ENCODE data around the gene LBH.

The LBH gene

DNA sequence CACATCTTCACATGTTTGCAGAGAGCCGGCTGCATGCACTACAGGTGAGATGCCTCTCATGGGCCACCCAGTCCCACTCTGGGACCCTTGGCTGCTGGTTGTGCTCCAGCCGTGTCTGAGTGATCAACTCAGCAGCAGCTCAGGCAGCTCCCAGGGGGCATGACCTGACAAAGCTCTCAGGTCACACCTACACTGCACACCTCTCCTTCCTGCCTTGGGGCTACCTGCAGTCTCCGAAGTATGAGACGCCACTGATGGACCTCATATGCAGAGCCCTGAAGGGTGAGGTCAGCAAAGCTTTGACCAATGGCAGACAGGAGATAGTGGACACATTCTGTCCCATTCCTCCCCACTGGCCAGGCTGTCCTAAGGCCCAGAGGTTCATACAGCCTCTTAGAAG is 51.4 kb downstream of the LBH start:
- Histone ChIP-seq H3K27ac (ENCODE audit: low read depth, low read length) (no peak overlapping the region), H3K9ac (ENCODE audit: low read length) (no peak overlapping the region), H3K36me3 (ENCODE audit: insufficient read depth, low read length) (no peaks in the 10 kb centered on the region), H3K27me3 (ENCODE audit: control insufficient read depth in 1 of 2, insufficient read depth in 2 of 2, low read length in 2 of 2) (no peaks in the 10 kb centered on the region), H3K9me3 (ENCODE audit: low read length) (no peaks in the 10 kb centered on the region), H3K4me3 (ENCODE audit: low read depth in 1 of 2, low read length in 2 of 2) (no peak overlapping the region), H3K4me1 (ENCODE audit: insufficient read depth, low read length) (no peaks in the 10 kb centered on the region)

DNA sequence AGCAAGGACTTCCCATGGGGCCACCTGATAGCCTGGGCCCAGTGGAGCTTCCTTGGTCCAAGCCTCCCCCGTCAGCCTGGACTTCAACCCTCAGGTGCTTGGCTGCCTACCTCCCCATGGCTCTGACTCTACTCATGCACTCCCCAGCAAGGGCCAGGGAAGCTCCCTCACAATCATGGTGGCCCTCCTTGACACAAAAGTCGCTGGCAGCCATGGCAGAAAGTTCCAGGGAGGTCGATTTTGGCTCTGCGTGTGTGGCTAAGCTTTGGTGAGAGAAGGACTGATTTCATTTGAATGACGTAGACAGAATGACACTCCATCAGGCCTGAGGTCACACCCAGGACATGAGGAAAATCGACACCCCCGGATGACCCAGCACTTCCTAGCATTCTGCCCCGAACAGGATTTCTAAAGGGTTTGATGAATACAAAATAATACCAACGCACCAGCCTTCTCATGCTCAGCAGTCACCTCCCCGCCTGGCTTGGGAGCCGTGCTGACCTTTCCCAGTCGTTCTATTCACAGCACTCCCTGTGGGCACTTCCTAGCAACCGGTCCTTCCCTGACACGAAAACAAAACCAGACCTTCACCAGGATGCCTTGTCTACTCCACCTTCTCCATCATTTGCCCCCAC is 52.7 kb downstream of the LBH start:
- no peak overlapping the region for H3K4me3 ChIP-seq (ENCODE audit: low read depth in 1 of 2, low read length in 2 of 2)
- H3K4me1 ChIP-seq (ENCODE audit: insufficient read depth, low read length): no peaks in the 10 kb centered on the region
- H3K9me3 ChIP-seq (ENCODE audit: low read length): no peaks in the 10 kb centered on the region
- no peak overlapping the region for H3K9ac ChIP-seq (ENCODE audit: low read length)
- H3K27ac ChIP-seq (ENCODE audit: low read depth, low read length): no peak overlapping the region
- H3K27me3 ChIP-seq (ENCODE audit: control insufficient read depth in 1 of 2, insufficient read depth in 2 of 2, low read length in 2 of 2): no peaks in the 10 kb centered on the region
- no peaks in the 10 kb centered on the region for H3K36me3 ChIP-seq (ENCODE audit: insufficient read depth, low read length)

DNA sequence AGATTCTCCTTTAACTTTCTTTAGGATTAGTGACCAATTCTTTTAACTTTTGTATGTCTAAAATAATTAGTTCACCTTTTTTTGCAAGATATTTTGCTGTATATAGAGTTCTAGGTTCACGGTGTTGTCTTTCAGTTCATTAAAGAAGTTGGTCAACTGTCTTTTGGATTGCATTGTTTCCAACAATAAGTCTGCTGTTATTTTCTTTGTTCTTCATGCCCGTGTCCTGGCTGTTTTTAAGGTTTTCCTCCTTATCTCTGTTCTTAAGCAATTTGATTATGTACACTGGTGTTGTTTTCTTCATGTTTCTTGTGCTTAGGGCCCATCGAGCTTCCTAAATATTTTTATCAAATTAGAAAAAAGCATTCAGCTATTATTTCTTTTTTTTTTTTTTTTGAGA is 54.4 kb downstream of the LBH start:
- H3K9me3 ChIP-seq (ENCODE audit: low read length): no peaks in the 10 kb centered on the region
- no peaks in the 10 kb centered on the region for H3K36me3 ChIP-seq (ENCODE audit: insufficient read depth, low read length)
- H3K9ac ChIP-seq (ENCODE audit: low read length): no peak overlapping the region
- no peaks in the 10 kb centered on the region for H3K4me1 ChIP-seq (ENCODE audit: insufficient read depth, low read length)
- H3K27ac ChIP-seq (ENCODE audit: low read depth, low read length): no peak overlapping the region
- no peak overlapping the region for H3K4me3 ChIP-seq (ENCODE audit: low read depth in 1 of 2, low read length in 2 of 2)
- no peaks in the 10 kb centered on the region for H3K27me3 ChIP-seq (ENCODE audit: control insufficient read depth in 1 of 2, insufficient read depth in 2 of 2, low read length in 2 of 2)

DNA sequence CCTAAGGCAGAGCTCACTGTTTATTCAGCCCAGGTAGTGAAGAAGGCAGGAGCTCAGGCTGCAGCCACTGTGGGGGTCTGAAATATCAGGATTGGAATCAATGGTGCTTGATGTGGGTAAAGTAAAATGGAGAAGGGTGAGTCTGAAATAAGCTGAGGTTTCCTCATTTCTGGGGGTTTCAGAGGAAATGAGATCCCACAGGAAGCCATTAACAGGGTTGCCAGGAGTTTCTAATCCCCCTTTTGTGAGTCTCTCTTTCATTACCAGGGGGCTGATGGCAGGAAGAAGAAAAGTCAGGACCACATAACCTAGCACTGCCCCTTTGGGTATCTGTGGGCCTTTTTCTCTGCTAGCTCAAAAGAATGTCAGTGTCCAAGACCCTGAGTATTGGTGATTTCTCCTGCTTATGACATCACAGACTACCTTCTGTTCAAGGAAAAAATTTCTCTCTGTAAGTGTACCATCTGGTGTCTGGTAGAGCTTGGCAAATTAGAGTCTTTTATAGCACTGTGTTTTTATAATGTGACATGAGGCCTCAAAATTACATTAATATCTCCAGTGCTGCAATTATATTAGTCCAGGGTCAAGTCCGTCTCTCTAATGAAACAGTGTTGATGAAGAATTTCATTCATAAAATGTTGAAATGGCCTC is 56.0 kb downstream of the LBH start:
- Histone ChIP-seq H3K9ac (ENCODE audit: low read length) (no peak overlapping the region), H3K27me3 (ENCODE audit: control insufficient read depth in 1 of 2, insufficient read depth in 2 of 2, low read length in 2 of 2) (no peaks in the 10 kb centered on the region), H3K27ac (ENCODE audit: low read depth, low read length) (no peak overlapping the region), H3K4me1 (ENCODE audit: insufficient read depth, low read length) (no peaks in the 10 kb centered on the region), H3K4me3 (ENCODE audit: low read depth in 1 of 2, low read length in 2 of 2) (no peak overlapping the region), H3K9me3 (ENCODE audit: low read length) (no peaks in the 10 kb centered on the region), H3K36me3 (ENCODE audit: insufficient read depth, low read length) (no peaks in the 10 kb centered on the region)

DNA sequence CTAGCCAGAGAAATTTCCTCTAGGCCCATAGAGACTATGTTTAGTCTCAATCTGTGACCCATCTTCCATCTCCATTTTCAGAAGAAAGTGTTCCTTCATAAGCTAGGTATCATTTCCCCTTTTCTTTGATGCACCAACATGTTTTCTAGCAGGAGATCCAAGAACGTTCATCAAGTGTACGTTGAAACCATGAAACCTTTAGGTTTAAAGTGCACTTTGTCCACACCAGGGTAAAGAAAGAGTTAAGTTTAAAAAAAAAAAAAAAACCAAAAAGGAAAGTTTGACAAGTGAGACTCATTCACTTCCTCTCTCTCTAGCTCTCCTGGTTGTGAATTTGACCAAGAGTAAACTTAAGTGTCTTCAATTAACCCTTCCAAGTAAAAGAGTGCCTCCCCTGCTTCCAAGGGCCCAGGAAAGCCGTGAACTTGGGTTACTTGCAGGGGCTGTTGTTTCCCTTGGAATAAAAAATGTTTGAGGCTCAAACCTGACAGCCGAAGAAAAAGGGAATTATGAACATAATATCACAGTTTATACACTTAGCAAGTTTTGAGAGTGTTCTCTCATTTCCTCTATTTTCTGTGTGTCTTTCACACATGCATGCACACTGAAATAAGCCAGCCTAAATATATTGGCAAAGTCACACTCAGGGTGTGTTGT is 56.7 kb downstream of the LBH start:
- Histone ChIP-seq H3K4me3 (ENCODE audit: low read depth in 1 of 2, low read length in 2 of 2) (no peak overlapping the region), H3K27me3 (ENCODE audit: control insufficient read depth in 1 of 2, insufficient read depth in 2 of 2, low read length in 2 of 2) (no peaks in the 10 kb centered on the region), H3K9ac (ENCODE audit: low read length) (no peak overlapping the region), H3K27ac (ENCODE audit: low read depth, low read length) (no peak overlapping the region), H3K4me1 (ENCODE audit: insufficient read depth, low read length) (no peaks in the 10 kb centered on the region), H3K36me3 (ENCODE audit: insufficient read depth, low read length) (no peaks in the 10 kb centered on the region), H3K9me3 (ENCODE audit: low read length) (no peaks in the 10 kb centered on the region)

DNA sequence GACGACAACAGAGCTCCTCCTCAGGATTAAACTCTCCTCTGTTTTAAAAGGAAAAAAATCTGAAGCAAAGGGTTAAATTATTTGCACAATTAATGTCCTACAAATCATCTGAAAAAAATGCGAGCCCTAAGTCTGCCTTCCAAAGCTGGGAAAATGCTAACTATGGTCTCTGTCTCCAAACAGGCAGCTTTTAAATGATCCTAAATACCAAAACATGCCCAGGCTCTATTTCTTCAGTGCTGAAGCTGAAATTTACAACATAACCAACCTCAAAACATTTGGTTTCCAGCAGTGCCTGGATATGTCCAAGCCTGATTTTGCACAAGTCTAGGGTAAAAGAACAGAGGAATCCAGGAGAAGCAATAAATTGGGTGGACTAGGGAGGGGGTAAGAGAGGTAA is 57.2 kb downstream of the LBH start:
- H3K9ac ChIP-seq (ENCODE audit: low read length): no peak overlapping the region
- H3K4me3 ChIP-seq (ENCODE audit: low read depth in 1 of 2, low read length in 2 of 2): no peak overlapping the region
- peaks cover 6% of the 10 kb centered on the region for H3K4me1 ChIP-seq (ENCODE audit: insufficient read depth, low read length)
- H3K27me3 ChIP-seq (ENCODE audit: control insufficient read depth in 1 of 2, insufficient read depth in 2 of 2, low read length in 2 of 2): no peaks in the 10 kb centered on the region
- no peaks in the 10 kb centered on the region for H3K9me3 ChIP-seq (ENCODE audit: low read length)
- no peak overlapping the region for H3K27ac ChIP-seq (ENCODE audit: low read depth, low read length)
- H3K36me3 ChIP-seq (ENCODE audit: insufficient read depth, low read length): no peaks in the 10 kb centered on the region

DNA sequence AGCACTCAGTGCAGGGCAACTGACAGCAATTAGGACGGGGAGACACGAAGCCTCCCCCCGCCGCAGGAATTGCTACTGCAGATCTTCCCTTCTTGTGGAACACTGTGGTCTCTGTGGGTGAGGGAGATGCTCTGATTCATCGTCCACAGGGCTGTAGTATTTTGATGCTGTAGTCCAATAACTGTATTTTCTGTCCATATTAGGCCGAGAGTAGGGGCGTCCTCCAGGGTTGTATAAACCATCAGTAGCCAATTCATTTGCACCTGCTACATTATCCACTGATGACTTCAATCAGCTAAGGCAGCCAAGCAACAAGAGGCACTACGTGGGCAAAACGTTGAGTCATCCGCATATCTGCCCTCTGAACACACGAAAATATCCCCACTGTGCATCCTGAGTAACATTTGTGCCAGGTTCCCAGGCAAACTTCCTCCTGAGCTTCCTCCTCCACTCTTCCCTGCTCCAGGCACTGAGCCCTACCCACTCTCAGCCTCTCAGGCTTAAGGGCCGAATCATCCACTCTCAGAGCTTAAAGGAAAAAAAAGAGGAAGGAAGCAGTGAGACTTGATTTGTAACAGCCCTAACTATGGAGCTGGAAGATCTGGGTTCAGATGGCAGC is 62.1 kb downstream of the LBH start:
- Histone ChIP-seq H3K9ac (ENCODE audit: low read length) (no peak overlapping the region), H3K4me3 (ENCODE audit: low read depth in 1 of 2, low read length in 2 of 2) (no peak overlapping the region), H3K4me1 (ENCODE audit: insufficient read depth, low read length) (peaks cover 6% of the 10 kb centered on the region), H3K9me3 (ENCODE audit: low read length) (no peaks in the 10 kb centered on the region), H3K27ac (ENCODE audit: low read depth, low read length) (no peak overlapping the region), H3K36me3 (ENCODE audit: insufficient read depth, low read length) (no peaks in the 10 kb centered on the region), H3K27me3 (ENCODE audit: control insufficient read depth in 1 of 2, insufficient read depth in 2 of 2, low read length in 2 of 2) (no peaks in the 10 kb centered on the region)

DNA sequence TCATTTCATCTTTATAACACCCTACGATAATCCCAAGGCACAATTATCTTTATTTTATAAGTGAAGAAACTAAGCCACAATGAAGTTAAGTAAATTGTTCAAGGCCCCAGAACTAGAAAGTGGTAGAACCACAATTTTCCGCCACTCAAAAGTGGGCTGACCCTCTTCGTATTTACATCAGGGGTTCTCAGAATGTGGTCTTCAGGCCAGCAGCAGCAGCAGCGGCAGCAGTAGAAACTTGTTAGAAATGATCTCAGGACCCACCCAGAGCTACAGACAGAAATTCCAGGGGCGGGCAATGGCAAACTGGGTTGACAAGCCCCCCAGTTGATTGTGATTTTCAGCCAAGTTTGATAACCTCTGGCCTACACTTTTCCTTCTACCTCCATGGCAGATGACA is 62.8 kb downstream of the LBH start:
- Histone ChIP-seq H3K27ac (ENCODE audit: low read depth, low read length) (no peak overlapping the region), H3K9me3 (ENCODE audit: low read length) (no peaks in the 10 kb centered on the region), H3K4me1 (ENCODE audit: insufficient read depth, low read length) (peaks cover 6% of the 10 kb centered on the region), H3K36me3 (ENCODE audit: insufficient read depth, low read length) (no peaks in the 10 kb centered on the region), H3K27me3 (ENCODE audit: control insufficient read depth in 1 of 2, insufficient read depth in 2 of 2, low read length in 2 of 2) (no peaks in the 10 kb centered on the region), H3K4me3 (ENCODE audit: low read depth in 1 of 2, low read length in 2 of 2) (no peak overlapping the region), H3K9ac (ENCODE audit: low read length) (no peak overlapping the region)

DNA sequence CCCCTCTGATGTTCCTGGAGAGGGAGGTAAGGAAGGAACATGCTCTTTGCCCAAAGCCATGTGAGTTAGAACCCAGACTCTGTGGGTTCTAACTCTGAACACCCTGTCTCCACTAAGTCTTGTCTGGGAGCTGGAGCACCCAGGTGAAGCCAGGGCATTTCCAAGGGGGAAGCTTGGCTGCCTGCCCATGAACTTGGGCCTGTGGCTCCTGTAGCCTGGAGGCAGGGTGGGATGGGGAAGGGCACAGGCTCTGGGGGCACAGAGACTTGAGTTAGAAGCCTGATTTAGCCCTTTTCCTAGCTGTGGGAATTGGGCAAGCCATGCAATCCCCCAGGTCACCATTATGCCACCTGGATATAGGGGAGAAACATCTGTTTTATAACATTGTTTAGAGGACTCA is 65.2 kb downstream of the LBH start:
- Histone ChIP-seq H3K4me1 (ENCODE audit: insufficient read depth, low read length) (peaks cover 25% of the 10 kb centered on the region), H3K9me3 (ENCODE audit: low read length) (no peaks in the 10 kb centered on the region), H3K27me3 (ENCODE audit: control insufficient read depth in 1 of 2, insufficient read depth in 2 of 2, low read length in 2 of 2) (no peaks in the 10 kb centered on the region), H3K27ac (ENCODE audit: low read depth, low read length) (no peak overlapping the region), H3K9ac (ENCODE audit: low read length) (no peak overlapping the region), H3K4me3 (ENCODE audit: low read depth in 1 of 2, low read length in 2 of 2) (no peak overlapping the region), H3K36me3 (ENCODE audit: insufficient read depth, low read length) (no peaks in the 10 kb centered on the region)

DNA sequence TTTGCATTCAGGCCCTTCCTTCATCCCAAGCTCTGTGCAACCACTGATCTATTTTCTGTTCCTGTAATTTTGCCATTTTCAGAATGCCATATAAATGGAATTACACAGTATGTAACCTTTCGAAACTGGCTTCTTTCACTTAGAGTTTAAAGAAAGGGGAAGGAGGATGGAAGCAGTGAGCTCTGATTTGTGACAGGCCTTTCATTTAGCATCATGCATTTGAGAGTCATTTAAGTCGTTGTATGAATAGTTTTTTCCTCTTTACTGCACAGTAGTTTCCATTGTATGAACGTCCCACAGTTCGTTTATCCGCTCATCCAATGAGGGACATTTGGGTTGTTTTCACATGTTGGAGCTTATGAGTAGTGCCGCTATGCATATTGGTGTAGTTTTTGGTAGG is 67.0 kb downstream of the LBH start:
- H3K9me3 ChIP-seq (ENCODE audit: low read length): no peaks in the 10 kb centered on the region
- no peak overlapping the region for H3K9ac ChIP-seq (ENCODE audit: low read length)
- H3K27me3 ChIP-seq (ENCODE audit: control insufficient read depth in 1 of 2, insufficient read depth in 2 of 2, low read length in 2 of 2): no peaks in the 10 kb centered on the region
- H3K4me1 ChIP-seq (ENCODE audit: insufficient read depth, low read length): peaks cover 26% of the 10 kb centered on the region
- H3K4me3 ChIP-seq (ENCODE audit: low read depth in 1 of 2, low read length in 2 of 2): no peak overlapping the region
- H3K36me3 ChIP-seq (ENCODE audit: insufficient read depth, low read length): no peaks in the 10 kb centered on the region
- no peak overlapping the region for H3K27ac ChIP-seq (ENCODE audit: low read depth, low read length)

DNA sequence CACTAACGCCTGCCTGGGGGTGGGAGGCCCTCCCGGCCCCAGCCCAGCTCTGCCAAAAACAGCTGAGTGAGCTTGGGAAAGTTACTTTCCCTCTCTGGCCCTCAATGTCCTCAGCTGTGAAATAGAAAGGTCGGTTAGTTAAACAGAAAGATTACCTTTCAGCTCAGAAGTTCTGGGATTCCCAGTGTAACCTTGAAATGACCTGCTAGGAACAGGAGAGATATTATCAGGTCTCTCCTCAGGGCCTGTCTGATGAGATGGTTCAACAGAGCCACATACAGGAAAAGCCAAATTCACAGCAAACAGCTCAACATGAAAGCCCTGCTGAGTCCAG is 68.8 kb downstream of the LBH start:
- no peaks in the 10 kb centered on the region for H3K9me3 ChIP-seq (ENCODE audit: low read length)
- peaks cover 23% of the 10 kb centered on the region for H3K4me1 ChIP-seq (ENCODE audit: insufficient read depth, low read length)
- H3K27ac ChIP-seq (ENCODE audit: low read depth, low read length): peak overlapping the region; percentile 45
- no peaks in the 10 kb centered on the region for H3K27me3 ChIP-seq (ENCODE audit: control insufficient read depth in 1 of 2, insufficient read depth in 2 of 2, low read length in 2 of 2)
- no peaks in the 10 kb centered on the region for H3K36me3 ChIP-seq (ENCODE audit: insufficient read depth, low read length)
- H3K9ac ChIP-seq (ENCODE audit: low read length): no peak overlapping the region
- peak overlapping the region in 1 of 2 donors; percentile 28 for H3K4me3 ChIP-seq (ENCODE audit: low read depth in 1 of 2, low read length in 2 of 2)

Measured in muscle layer of colon (tissue), 2 donors.